Measurements from ENCODE around the gene APOC4.

DNA sequence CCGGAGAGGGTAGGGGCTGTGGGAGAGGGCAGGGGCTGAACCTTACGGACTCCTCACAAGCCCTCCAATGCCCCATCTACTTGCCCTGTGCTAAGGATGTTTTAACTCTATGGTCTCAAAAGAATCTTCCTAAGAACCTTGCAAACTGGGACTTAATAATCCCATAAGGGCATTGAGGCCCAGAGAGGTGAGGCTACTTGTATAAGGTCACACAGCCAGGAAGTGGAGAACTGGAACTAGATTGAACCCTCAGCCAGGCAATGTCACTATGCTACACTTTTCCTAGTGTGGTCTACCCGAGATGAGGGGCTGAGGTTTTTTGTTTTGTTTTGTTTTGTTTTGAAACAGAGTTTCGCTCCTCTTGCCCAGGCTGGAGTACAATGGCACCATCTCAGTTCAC, 10.5 kb upstream of the APOC4 start:
- TF ChIP-seq, protein P1, sequence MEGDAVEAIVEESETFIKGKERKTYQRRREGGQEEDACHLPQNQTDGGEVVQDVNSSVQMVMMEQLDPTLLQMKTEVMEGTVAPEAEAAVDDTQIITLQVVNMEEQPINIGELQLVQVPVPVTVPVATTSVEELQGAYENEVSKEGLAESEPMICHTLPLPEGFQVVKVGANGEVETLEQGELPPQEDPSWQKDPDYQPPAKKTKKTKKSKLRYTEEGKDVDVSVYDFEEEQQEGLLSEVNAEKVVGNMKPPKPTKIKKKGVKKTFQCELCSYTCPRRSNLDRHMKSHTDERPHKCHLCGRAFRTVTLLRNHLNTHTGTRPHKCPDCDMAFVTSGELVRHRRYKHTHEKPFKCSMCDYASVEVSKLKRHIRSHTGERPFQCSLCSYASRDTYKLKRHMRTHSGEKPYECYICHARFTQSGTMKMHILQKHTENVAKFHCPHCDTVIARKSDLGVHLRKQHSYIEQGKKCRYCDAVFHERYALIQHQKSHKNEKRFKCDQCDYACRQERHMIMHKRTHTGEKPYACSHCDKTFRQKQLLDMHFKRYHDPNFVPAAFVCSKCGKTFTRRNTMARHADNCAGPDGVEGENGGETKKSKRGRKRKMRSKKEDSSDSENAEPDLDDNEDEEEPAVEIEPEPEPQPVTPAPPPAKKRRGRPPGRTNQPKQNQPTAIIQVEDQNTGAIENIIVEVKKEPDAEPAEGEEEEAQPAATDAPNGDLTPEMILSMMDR (IDR thresholded peaks at IDR 0.05) = no peak
- no peak for TF ChIP-seq POLR2A (IDR thresholded peaks at IDR 0.05)
